ENCODE results near the gene POU6F2.
"Not testable (repeated sequence)": the region's sequence is repeated elsewhere in the genome, so short reads cannot be mapped to it uniquely, and the experiment has no call there.

POU6F2 gene

GRCh38 chr7:39313376-39313775, 335.7 kb downstream of the POU6F2 start:
- H3K36me3 ChIP-seq (ENCODE audit: control insufficient read depth, insufficient read depth, low read length) = no peaks in the 10 kb centered on the region
- H3K27ac ChIP-seq (ENCODE audit: insufficient read depth, low read length, poor library complexity, severe bottlenecking) = no peak overlapping the region
- H3K27me3 ChIP-seq (replicated peaks; ENCODE audit: control insufficient read depth, insufficient read depth, low read length, poor library complexity, severe bottlenecking) = no peaks in the 10 kb centered on the region
- no peaks in the 10 kb centered on the region for H3K4me1 ChIP-seq (ENCODE audit: control insufficient read depth, insufficient read depth, low read length, poor library complexity, severe bottlenecking)
- no peak for DNase-seq
- no peaks in the 10 kb centered on the region for H3K9me3 ChIP-seq (ENCODE audit: control insufficient read depth, low read length)
- H3K4me3 ChIP-seq (ENCODE audit: insufficient read depth, low read depth, low read length, poor library complexity, severe bottlenecking) = no peak overlapping the region

GRCh38 chr7:39313974-39314373, 336.3 kb downstream of the POU6F2 start:
- Histone ChIP-seq H3K27ac (ENCODE audit: insufficient read depth, low read length, poor library complexity, severe bottlenecking) (no peak overlapping the region), H3K4me1 (ENCODE audit: control insufficient read depth, insufficient read depth, low read length, poor library complexity, severe bottlenecking) (no peaks in the 10 kb centered on the region), H3K27me3 (replicated peaks; ENCODE audit: control insufficient read depth, insufficient read depth, low read length, poor library complexity, severe bottlenecking) (no peaks in the 10 kb centered on the region), H3K36me3 (ENCODE audit: control insufficient read depth, insufficient read depth, low read length) (no peaks in the 10 kb centered on the region), H3K9me3 (ENCODE audit: control insufficient read depth, low read length) (no peaks in the 10 kb centered on the region), H3K4me3 (ENCODE audit: insufficient read depth, low read depth, low read length, poor library complexity, severe bottlenecking) (no peak overlapping the region)
- DNase-seq = no peak

DNA sequence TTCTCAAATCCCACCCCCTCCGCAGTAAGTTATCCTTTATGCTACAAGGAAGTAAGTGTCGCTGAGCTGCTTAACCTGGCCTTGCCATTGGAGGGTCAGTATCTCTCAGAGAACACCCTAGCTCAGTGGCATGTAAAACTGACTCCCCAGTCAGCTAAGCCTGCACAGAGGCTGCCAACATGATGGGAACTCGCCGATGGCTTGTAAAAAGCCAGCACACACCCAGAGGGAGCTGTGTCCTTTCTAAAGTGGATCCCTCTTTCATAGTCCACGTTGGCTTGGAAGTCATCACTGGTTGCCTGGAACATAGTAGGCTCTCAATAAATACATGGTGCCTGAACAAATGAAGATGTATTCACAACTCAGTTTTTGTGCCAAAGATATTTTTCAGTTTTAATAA, 339.4 kb downstream of the POU6F2 start:
- H3K27me3 ChIP-seq (replicated peaks; ENCODE audit: control insufficient read depth, insufficient read depth, low read length, poor library complexity, severe bottlenecking) = no peaks in the 10 kb centered on the region
- DNase-seq = no peak
- no peaks in the 10 kb centered on the region for H3K36me3 ChIP-seq (ENCODE audit: control insufficient read depth, insufficient read depth, low read length)
- H3K4me3 ChIP-seq (ENCODE audit: insufficient read depth, low read depth, low read length, poor library complexity, severe bottlenecking) = no peak overlapping the region
- H3K4me1 ChIP-seq (ENCODE audit: control insufficient read depth, insufficient read depth, low read length, poor library complexity, severe bottlenecking) = no peaks in the 10 kb centered on the region
- H3K27ac ChIP-seq (ENCODE audit: insufficient read depth, low read length, poor library complexity, severe bottlenecking) = no peak overlapping the region
- no peaks in the 10 kb centered on the region for H3K9me3 ChIP-seq (ENCODE audit: control insufficient read depth, low read length)

DNA sequence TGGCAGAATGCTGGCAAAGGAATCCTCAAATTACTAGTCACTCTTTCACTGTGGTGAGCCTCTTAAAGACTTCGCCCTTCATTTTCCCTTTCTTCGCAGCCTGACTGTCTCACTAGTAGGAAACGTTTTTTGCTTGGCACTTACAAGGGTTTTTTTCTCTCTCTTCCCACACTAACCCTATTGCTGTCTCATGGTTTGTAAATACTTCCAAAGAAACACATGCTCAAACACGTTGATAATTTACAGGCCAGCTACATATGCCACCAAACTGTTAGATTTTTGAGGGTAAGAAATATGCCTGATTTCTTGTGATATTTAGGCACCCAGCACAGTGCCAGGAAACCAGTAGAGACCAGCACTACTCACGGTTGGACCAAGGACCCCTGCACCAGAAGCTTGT, 340.2 kb downstream of the POU6F2 start:
- Histone ChIP-seq H3K27ac (ENCODE audit: insufficient read depth, low read length, poor library complexity, severe bottlenecking) (no peak overlapping the region), H3K9me3 (ENCODE audit: control insufficient read depth, low read length) (no peaks in the 10 kb centered on the region)

DNA sequence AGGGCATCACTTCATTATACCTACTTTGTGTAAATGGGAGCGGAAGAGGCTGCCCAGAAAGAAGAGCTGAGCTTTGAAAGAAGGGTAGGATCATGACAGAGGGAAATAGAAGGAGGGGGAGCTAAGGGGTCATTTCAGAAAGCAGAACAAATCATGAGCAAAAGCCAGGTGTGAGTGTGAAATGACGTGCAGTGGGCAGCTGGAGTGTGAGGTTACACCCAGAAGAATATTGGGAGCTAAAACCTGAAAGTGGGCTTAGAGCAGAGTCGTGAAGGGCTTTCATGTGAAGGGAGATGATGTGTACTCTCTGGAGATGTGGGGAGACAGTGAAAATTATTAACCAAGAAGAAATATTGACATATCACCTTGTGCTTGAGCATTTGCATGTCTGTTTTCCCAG, 343.5 kb downstream of the POU6F2 start:
- DNase-seq = no peak
- Histone ChIP-seq H3K4me1 (ENCODE audit: control insufficient read depth, insufficient read depth, low read length, poor library complexity, severe bottlenecking) (no peaks in the 10 kb centered on the region), H3K27me3 (replicated peaks; ENCODE audit: control insufficient read depth, insufficient read depth, low read length, poor library complexity, severe bottlenecking) (no peaks in the 10 kb centered on the region)

More for the DNA sequence above, 340.2 kb downstream of the POU6F2 start:
- no peaks in the 10 kb centered on the region for H3K4me1 ChIP-seq (ENCODE audit: control insufficient read depth, insufficient read depth, low read length, poor library complexity, severe bottlenecking)
- H3K36me3 ChIP-seq (ENCODE audit: control insufficient read depth, insufficient read depth, low read length) = no peaks in the 10 kb centered on the region
- no peaks in the 10 kb centered on the region for H3K27me3 ChIP-seq (replicated peaks; ENCODE audit: control insufficient read depth, insufficient read depth, low read length, poor library complexity, severe bottlenecking)
- H3K4me3 ChIP-seq (ENCODE audit: insufficient read depth, low read depth, low read length, poor library complexity, severe bottlenecking) = no peak overlapping the region
- DNase-seq = no peak

GRCh38 chr7:39321909-39322498, 344.3 kb downstream of the POU6F2 start:
- Histone ChIP-seq H3K4me3 (ENCODE audit: insufficient read depth, low read depth, low read length, poor library complexity, severe bottlenecking) (no peak overlapping the region), H3K36me3 (ENCODE audit: control insufficient read depth, insufficient read depth, low read length) (no peaks in the 10 kb centered on the region), H3K9me3 (ENCODE audit: control insufficient read depth, low read length) (no peaks in the 10 kb centered on the region), H3K4me1 (ENCODE audit: control insufficient read depth, insufficient read depth, low read length, poor library complexity, severe bottlenecking) (no peaks in the 10 kb centered on the region), H3K27me3 (replicated peaks; ENCODE audit: control insufficient read depth, insufficient read depth, low read length, poor library complexity, severe bottlenecking) (no peaks in the 10 kb centered on the region), H3K27ac (ENCODE audit: insufficient read depth, low read length, poor library complexity, severe bottlenecking) (no peak overlapping the region)
- DNase-seq = no peak

More for the DNA sequence above, 343.5 kb downstream of the POU6F2 start:
- Histone ChIP-seq H3K36me3 (ENCODE audit: control insufficient read depth, insufficient read depth, low read length) (no peaks in the 10 kb centered on the region), H3K9me3 (ENCODE audit: control insufficient read depth, low read length) (no peaks in the 10 kb centered on the region), H3K27ac (ENCODE audit: insufficient read depth, low read length, poor library complexity, severe bottlenecking) (no peak overlapping the region), H3K4me3 (ENCODE audit: insufficient read depth, low read depth, low read length, poor library complexity, severe bottlenecking) (no peak overlapping the region)

DNA sequence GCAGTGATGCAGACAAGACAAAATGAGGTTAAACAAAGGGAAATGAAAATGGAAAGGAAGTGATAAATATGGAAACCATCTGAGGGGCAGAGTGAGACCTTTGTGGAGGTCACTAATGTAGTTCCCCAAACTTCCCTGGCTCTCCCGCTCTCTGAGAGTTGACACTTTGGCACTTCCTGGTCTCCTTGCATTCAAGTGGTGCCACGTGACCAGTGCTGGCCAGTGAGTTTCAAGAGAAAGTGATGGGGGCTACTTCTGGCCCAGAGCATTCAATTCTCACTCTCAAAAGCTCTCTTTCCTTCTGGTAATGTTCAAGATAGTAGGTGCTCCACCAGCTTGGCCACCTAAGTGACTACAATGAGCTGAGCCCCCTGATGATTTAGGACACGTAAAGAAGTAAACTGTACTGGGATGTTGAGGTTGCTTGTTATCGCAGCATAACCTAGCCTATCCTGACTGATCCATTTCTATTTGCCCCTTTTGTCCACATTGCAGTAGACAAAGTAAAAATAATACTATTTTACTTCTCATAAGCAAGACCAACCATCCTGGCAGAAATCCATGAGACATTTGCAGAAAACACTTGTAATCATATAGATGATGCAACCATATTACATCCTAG, 346.5 kb downstream of the POU6F2 start:
- Histone ChIP-seq H3K4me1 (ENCODE audit: control insufficient read depth, insufficient read depth, low read length, poor library complexity, severe bottlenecking) (no peaks in the 10 kb centered on the region), H3K27me3 (replicated peaks; ENCODE audit: control insufficient read depth, insufficient read depth, low read length, poor library complexity, severe bottlenecking) (no peaks in the 10 kb centered on the region), H3K9me3 (ENCODE audit: control insufficient read depth, low read length) (no peaks in the 10 kb centered on the region), H3K36me3 (ENCODE audit: control insufficient read depth, insufficient read depth, low read length) (no peaks in the 10 kb centered on the region), H3K27ac (ENCODE audit: insufficient read depth, low read length, poor library complexity, severe bottlenecking) (no peak overlapping the region), H3K4me3 (ENCODE audit: insufficient read depth, low read depth, low read length, poor library complexity, severe bottlenecking) (no peak overlapping the region)
- no peak for DNase-seq

- H3K4me1 ChIP-seq (ENCODE audit: control insufficient read depth, insufficient read depth, low read length, poor library complexity, severe bottlenecking); H3K27ac ChIP-seq (ENCODE audit: insufficient read depth, low read length, poor library complexity, severe bottlenecking); H3K9me3 ChIP-seq (ENCODE audit: control insufficient read depth, low read length); H3K4me3 ChIP-seq (ENCODE audit: insufficient read depth, low read depth, low read length, poor library complexity, severe bottlenecking); DNase-seq; H3K36me3 ChIP-seq (ENCODE audit: control insufficient read depth, insufficient read depth, low read length); H3K27me3 ChIP-seq (replicated peaks; ENCODE audit: control insufficient read depth, insufficient read depth, low read length, poor library complexity, severe bottlenecking): not testable (repeated sequence)
Measured at GRCh38 chr7:39331607-39332006, 353.9 kb downstream of the POU6F2 start.

- Histone ChIP-seq H3K27ac (ENCODE audit: insufficient read depth, low read length, poor library complexity, severe bottlenecking) (no peak overlapping the region), H3K9me3 (ENCODE audit: control insufficient read depth, low read length) (no peaks in the 10 kb centered on the region), H3K36me3 (ENCODE audit: control insufficient read depth, insufficient read depth, low read length) (no peaks in the 10 kb centered on the region), H3K4me1 (ENCODE audit: control insufficient read depth, insufficient read depth, low read length, poor library complexity, severe bottlenecking) (no peaks in the 10 kb centered on the region), H3K4me3 (ENCODE audit: insufficient read depth, low read depth, low read length, poor library complexity, severe bottlenecking) (no peak overlapping the region), H3K27me3 (replicated peaks; ENCODE audit: control insufficient read depth, insufficient read depth, low read length, poor library complexity, severe bottlenecking) (no peaks in the 10 kb centered on the region)
- no peak for DNase-seq
Measured at GRCh38 chr7:39332142-39332541, 354.4 kb downstream of the POU6F2 start.

DNA sequence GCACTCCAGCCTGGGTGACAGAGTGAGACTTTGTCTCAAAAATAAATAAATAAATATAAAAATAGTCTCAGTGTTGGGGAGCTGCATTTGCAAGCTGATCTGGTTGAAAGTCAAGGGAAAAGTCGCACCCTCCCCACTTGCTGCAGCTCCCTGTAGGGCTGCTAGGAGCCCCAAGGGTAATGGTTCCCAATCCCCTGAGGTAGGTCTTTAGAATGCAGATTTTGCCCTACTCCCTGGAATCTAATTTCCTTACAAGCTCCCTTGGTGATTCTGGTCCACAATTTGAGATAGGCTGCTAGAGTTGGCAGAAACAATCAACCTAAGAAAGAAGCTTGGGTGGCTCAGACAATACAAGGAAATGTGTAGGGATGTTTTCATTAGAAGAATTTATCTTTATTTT, 356.0 kb downstream of the POU6F2 start:
- no peak overlapping the region for H3K27ac ChIP-seq (ENCODE audit: insufficient read depth, low read length, poor library complexity, severe bottlenecking)
- H3K4me1 ChIP-seq (ENCODE audit: control insufficient read depth, insufficient read depth, low read length, poor library complexity, severe bottlenecking) = no peaks in the 10 kb centered on the region
- DNase-seq = no peak
- H3K9me3 ChIP-seq (ENCODE audit: control insufficient read depth, low read length) = no peaks in the 10 kb centered on the region
- no peaks in the 10 kb centered on the region for H3K36me3 ChIP-seq (ENCODE audit: control insufficient read depth, insufficient read depth, low read length)
- H3K4me3 ChIP-seq (ENCODE audit: insufficient read depth, low read depth, low read length, poor library complexity, severe bottlenecking) = no peak overlapping the region
- no peaks in the 10 kb centered on the region for H3K27me3 ChIP-seq (replicated peaks; ENCODE audit: control insufficient read depth, insufficient read depth, low read length, poor library complexity, severe bottlenecking)
